ENCODE results near the gene GEN1. TPM values are rescaled to one million over a fixed set of nuclear protein-coding genes. Genes with fewer than 3 reads are reported as not detected.

The GEN1 gene
- total RNA-seq, 1 donor from 2014 or later: 43.5 TPM

DNA sequence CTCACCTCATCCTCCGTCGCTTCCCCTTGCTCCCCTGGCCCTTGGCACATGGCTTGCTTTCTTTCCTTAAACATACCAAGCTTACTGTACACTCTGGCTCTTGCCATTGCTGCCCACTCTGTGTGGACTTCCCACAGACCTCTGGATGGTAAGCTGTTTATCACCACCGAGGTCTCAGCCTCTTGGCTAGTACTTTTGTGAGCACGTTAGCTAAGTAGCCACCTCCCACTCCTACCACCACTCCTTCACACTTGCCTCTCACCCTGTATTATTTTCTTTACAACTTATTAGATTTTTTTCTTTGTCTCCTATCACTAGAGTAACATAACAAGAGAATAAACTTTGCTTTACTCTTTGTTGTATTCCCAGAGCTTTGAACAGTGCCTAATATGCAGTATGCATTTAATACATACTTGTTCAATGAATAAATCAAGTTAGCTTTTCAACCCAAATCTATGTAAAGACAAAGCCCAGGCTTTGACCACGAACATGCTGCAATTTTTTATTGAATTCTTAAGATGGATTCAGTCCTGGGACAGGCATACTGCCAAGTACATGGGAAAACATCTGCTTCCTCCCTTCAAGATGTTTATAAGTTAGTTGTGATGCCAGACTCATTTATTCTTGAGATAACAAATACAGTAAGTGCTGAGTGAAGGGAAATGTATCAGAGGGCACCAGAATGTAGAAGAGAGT is 37.3 kb downstream of the GEN1 start:
- Histone ChIP-seq H2AFZ (replicated peaks) (no peak overlapping the region), H3K27ac (no peak overlapping the region), H4K20me1 (ENCODE audit: low read depth) (no peaks in the 10 kb centered on the region), H3K4me1 (no peaks in the 10 kb centered on the region), H3K9me3 (ENCODE audit: low read depth) (no peaks in the 10 kb centered on the region), H3K9ac (no peak overlapping the region), H3K79me2 (ENCODE audit: low read depth) (no peaks in the 10 kb centered on the region), H3F3A (ENCODE audit: low read depth) (no peaks in the 10 kb centered on the region), H3K27me3 (no peaks in the 10 kb centered on the region), H3K4me2 (no peak overlapping the region), H3K36me3 (no peaks in the 10 kb centered on the region), H3K4me3 (no peak overlapping the region)
- TF ChIP-seq EZH2phosphoT487 (IDR thresholded peaks at IDR 0.05) (no peak), EZH2 (IDR thresholded peaks at IDR 0.05) (no peak)
- TF ChIP-seq, protein P1, sequence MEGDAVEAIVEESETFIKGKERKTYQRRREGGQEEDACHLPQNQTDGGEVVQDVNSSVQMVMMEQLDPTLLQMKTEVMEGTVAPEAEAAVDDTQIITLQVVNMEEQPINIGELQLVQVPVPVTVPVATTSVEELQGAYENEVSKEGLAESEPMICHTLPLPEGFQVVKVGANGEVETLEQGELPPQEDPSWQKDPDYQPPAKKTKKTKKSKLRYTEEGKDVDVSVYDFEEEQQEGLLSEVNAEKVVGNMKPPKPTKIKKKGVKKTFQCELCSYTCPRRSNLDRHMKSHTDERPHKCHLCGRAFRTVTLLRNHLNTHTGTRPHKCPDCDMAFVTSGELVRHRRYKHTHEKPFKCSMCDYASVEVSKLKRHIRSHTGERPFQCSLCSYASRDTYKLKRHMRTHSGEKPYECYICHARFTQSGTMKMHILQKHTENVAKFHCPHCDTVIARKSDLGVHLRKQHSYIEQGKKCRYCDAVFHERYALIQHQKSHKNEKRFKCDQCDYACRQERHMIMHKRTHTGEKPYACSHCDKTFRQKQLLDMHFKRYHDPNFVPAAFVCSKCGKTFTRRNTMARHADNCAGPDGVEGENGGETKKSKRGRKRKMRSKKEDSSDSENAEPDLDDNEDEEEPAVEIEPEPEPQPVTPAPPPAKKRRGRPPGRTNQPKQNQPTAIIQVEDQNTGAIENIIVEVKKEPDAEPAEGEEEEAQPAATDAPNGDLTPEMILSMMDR (IDR thresholded peaks at IDR 0.05): no peak
- DNase-seq (ENCODE audit: low spot score): no peak
- Mint-ChIP-seq H3K9me3 (no peaks in the 10 kb centered on the region), H3K27ac (no peak overlapping the region), H3K4me1 (peaks cover 17% of the 10 kb centered on the region), H3K4me3 (no peak overlapping the region), H3K27me3 (ENCODE audit: insufficient read depth, low read depth) (peaks cover 2% of the 10 kb centered on the region), H3K36me3 (no peaks in the 10 kb centered on the region)

DNA sequence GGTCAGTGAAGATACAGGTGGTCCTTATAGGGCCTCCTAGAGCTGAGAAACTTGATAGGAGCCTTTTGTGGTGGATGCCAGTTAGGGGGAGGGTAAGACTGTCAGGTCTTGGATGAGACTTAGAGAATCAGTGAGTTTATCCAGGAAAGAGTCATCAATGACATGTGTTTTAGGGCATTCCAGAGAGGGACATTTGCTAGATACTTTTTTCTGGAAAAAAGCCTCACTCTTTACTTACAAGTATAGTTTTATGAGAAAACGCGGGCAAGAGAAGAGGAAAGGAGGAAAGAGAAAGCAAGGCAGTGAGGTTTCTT is 37.8 kb downstream of the GEN1 start:
- no peaks in the 10 kb centered on the region for H3F3A ChIP-seq (ENCODE audit: low read depth)
- H3K36me3 Mint-ChIP-seq: no peaks in the 10 kb centered on the region
- no peaks in the 10 kb centered on the region for H3K79me2 ChIP-seq (ENCODE audit: low read depth)
- H3K27ac Mint-ChIP-seq: no peak overlapping the region
- no peak overlapping the region for H3K4me3 ChIP-seq
- no peaks in the 10 kb centered on the region for H3K4me1 ChIP-seq
- no peaks in the 10 kb centered on the region for H3K9me3 Mint-ChIP-seq
- H2AFZ ChIP-seq (replicated peaks): no peak overlapping the region
- H3K36me3 ChIP-seq: no peaks in the 10 kb centered on the region
- no peak for DNase-seq (ENCODE audit: low spot score)
- peaks cover 2% of the 10 kb centered on the region for H3K27me3 Mint-ChIP-seq (ENCODE audit: insufficient read depth, low read depth)
- H3K4me1 Mint-ChIP-seq: peaks cover 17% of the 10 kb centered on the region
- H3K4me2 ChIP-seq: no peak overlapping the region
- H4K20me1 ChIP-seq (ENCODE audit: low read depth): no peaks in the 10 kb centered on the region
- no peaks in the 10 kb centered on the region for H3K9me3 ChIP-seq (ENCODE audit: low read depth)
- TF ChIP-seq EZH2phosphoT487 (IDR thresholded peaks at IDR 0.05) (no peak), EZH2 (IDR thresholded peaks at IDR 0.05) (no peak)
- TF ChIP-seq, protein P1 (IDR thresholded peaks at IDR 0.05): no peak
- no peak overlapping the region for H3K9ac ChIP-seq
- H3K27me3 ChIP-seq: no peaks in the 10 kb centered on the region
- H3K27ac ChIP-seq: no peak overlapping the region
- H3K4me3 Mint-ChIP-seq: no peak overlapping the region

DNA sequence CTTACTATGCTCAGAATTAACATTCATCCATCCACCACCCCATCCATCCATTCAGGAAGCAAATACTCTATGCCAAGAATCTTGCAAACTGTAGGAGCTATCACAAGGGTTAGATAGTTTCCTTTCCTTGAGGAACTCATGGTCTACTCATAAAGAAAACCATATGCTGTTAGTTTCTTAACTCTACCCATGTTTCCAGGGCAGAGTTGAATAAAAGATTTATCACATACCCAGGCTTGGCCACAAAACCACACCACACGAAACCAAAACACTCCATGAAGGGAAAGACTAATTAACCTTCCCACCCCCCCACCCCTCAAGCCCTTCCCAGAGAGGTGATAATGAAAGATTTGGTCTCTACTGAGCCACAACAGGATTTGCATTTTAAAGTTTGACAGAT is 38.6 kb downstream of the GEN1 start:
- H3K9me3 ChIP-seq (ENCODE audit: low read depth): no peaks in the 10 kb centered on the region
- no peaks in the 10 kb centered on the region for H3F3A ChIP-seq (ENCODE audit: low read depth)
- no peaks in the 10 kb centered on the region for H3K27me3 ChIP-seq
- Mint-ChIP-seq H3K9me3 (no peaks in the 10 kb centered on the region), H3K27me3 (ENCODE audit: insufficient read depth, low read depth) (peaks cover 2% of the 10 kb centered on the region), H3K36me3 (no peaks in the 10 kb centered on the region), H3K4me3 (no peak overlapping the region), H3K27ac (no peak overlapping the region), H3K4me1 (peaks cover 17% of the 10 kb centered on the region)
- no peaks in the 10 kb centered on the region for H3K36me3 ChIP-seq
- no peak overlapping the region for H2AFZ ChIP-seq (replicated peaks)
- no peak overlapping the region for H3K4me3 ChIP-seq
- no peaks in the 10 kb centered on the region for H4K20me1 ChIP-seq (ENCODE audit: low read depth)
- H3K4me1 ChIP-seq: no peaks in the 10 kb centered on the region
- no peaks in the 10 kb centered on the region for H3K79me2 ChIP-seq (ENCODE audit: low read depth)
- no peak for DNase-seq (ENCODE audit: low spot score)
- H3K27ac ChIP-seq: no peak overlapping the region
- TF ChIP-seq EZH2 (IDR thresholded peaks at IDR 0.05): no peak
- TF ChIP-seq EZH2phosphoT487 (IDR thresholded peaks at IDR 0.05): no peak
- TF ChIP-seq, protein P1 (IDR thresholded peaks at IDR 0.05): no peak
- H3K4me2 ChIP-seq: no peak overlapping the region
- no peak overlapping the region for H3K9ac ChIP-seq
